ENCODE measurements around the gene PLEKHA6. TPM values are rescaled to one million over a fixed set of nuclear protein-coding genes. Genes with fewer than 3 reads are reported as not detected.

PLEKHA6 gene
- total and polyA plus RNA-seq, 2 experiments from 2014 or later: 2.8 to 6.2 TPM

DNA sequence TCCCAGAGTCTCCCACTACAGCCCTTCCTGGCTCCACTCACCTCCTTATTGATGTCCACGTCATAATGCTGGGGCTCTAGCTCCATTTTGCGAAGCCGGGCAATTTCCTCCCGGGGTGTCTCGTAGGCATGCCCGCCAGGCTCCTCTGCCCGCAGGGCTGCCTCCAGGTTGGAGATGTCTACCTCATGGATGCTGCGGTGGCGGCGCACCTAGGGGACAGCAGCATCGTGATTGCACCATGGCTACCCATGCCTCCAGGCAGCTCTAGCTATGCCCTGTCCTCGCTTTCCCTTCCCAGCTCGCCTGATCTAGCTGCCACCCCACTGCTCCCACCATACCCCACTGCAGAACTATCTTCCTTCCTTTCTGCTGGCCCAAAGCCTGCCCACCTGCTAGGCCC is 130.8 kb downstream of the PLEKHA6 start:
- no peak overlapping the region for H3K4me3 Mint-ChIP-seq
- H3K9me3 Mint-ChIP-seq: no peaks in the 10 kb centered on the region
- Histone ChIP-seq H4K20me1 (replicated peaks; ENCODE audit: insufficient read depth) (no peaks in the 10 kb centered on the region), H2AFZ (no peak overlapping the region), H3K4me2 (no peak overlapping the region), H3K4me3 (no peak overlapping the region), H3K36me3 (ENCODE audit: insufficient read depth) (no peaks in the 10 kb centered on the region), H3K27me3 (ENCODE audit: insufficient read depth) (no peaks in the 10 kb centered on the region), H3F3A (replicated peaks; ENCODE audit: low read depth) (no peaks in the 10 kb centered on the region), H3K9me2 (ENCODE audit: insufficient read depth) (no peaks in the 10 kb centered on the region), H3K79me2 (replicated peaks; ENCODE audit: insufficient read depth) (no peaks in the 10 kb centered on the region), H3K27ac (ENCODE audit: low read depth) (no peak overlapping the region), H3K4me1 (ENCODE audit: insufficient read depth) (no peaks in the 10 kb centered on the region)
- H3K36me3 Mint-ChIP-seq (ENCODE audit: low read depth): peaks cover 30% of the 10 kb centered on the region
- H3K27me3 Mint-ChIP-seq (ENCODE audit: insufficient read depth, low read depth, poor library complexity): peaks cover 4% of the 10 kb centered on the region
- no peak overlapping the region for H3K27ac Mint-ChIP-seq
- DNase-seq (ENCODE audit: low spot score): no peak
- TF ChIP-seq EZH2 (IDR thresholded peaks at IDR 0.05; ENCODE audit: low read depth, unreplicated experiment) (no peak), ZNF114 (CRISPR knock-in tag; IDR thresholded peaks at IDR 0.05) (no peak), NANOG (IDR thresholded peaks at IDR 0.05; ENCODE audit: borderline replicate concordance) (no peak), JUNB (IDR thresholded peaks at IDR 0.05; ENCODE audit: unreplicated experiment) (no peak), CREB1 (CRISPR knock-in tag; IDR thresholded peaks at IDR 0.05; ENCODE audit: low read depth) (no peak), ZNF331 (CRISPR knock-in tag; IDR thresholded peaks at IDR 0.05; ENCODE audit: low read depth) (no peak), STAT1 (IDR thresholded peaks at IDR 0.05; ENCODE audit: unreplicated experiment) (no peak), EZH2phosphoT487 (IDR thresholded peaks at IDR 0.05; ENCODE audit: unreplicated experiment) (no peak), POLR2AphosphoS5 (IDR thresholded peaks at IDR 0.05; ENCODE audit: low read depth) (no peak)
- TF ChIP-seq, protein P1, sequence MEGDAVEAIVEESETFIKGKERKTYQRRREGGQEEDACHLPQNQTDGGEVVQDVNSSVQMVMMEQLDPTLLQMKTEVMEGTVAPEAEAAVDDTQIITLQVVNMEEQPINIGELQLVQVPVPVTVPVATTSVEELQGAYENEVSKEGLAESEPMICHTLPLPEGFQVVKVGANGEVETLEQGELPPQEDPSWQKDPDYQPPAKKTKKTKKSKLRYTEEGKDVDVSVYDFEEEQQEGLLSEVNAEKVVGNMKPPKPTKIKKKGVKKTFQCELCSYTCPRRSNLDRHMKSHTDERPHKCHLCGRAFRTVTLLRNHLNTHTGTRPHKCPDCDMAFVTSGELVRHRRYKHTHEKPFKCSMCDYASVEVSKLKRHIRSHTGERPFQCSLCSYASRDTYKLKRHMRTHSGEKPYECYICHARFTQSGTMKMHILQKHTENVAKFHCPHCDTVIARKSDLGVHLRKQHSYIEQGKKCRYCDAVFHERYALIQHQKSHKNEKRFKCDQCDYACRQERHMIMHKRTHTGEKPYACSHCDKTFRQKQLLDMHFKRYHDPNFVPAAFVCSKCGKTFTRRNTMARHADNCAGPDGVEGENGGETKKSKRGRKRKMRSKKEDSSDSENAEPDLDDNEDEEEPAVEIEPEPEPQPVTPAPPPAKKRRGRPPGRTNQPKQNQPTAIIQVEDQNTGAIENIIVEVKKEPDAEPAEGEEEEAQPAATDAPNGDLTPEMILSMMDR (conservative IDR thresholded peaks at IDR 0.05; ENCODE audit: low read depth in 2 of 2): no peak
- TF ChIP-seq, protein P2, sequence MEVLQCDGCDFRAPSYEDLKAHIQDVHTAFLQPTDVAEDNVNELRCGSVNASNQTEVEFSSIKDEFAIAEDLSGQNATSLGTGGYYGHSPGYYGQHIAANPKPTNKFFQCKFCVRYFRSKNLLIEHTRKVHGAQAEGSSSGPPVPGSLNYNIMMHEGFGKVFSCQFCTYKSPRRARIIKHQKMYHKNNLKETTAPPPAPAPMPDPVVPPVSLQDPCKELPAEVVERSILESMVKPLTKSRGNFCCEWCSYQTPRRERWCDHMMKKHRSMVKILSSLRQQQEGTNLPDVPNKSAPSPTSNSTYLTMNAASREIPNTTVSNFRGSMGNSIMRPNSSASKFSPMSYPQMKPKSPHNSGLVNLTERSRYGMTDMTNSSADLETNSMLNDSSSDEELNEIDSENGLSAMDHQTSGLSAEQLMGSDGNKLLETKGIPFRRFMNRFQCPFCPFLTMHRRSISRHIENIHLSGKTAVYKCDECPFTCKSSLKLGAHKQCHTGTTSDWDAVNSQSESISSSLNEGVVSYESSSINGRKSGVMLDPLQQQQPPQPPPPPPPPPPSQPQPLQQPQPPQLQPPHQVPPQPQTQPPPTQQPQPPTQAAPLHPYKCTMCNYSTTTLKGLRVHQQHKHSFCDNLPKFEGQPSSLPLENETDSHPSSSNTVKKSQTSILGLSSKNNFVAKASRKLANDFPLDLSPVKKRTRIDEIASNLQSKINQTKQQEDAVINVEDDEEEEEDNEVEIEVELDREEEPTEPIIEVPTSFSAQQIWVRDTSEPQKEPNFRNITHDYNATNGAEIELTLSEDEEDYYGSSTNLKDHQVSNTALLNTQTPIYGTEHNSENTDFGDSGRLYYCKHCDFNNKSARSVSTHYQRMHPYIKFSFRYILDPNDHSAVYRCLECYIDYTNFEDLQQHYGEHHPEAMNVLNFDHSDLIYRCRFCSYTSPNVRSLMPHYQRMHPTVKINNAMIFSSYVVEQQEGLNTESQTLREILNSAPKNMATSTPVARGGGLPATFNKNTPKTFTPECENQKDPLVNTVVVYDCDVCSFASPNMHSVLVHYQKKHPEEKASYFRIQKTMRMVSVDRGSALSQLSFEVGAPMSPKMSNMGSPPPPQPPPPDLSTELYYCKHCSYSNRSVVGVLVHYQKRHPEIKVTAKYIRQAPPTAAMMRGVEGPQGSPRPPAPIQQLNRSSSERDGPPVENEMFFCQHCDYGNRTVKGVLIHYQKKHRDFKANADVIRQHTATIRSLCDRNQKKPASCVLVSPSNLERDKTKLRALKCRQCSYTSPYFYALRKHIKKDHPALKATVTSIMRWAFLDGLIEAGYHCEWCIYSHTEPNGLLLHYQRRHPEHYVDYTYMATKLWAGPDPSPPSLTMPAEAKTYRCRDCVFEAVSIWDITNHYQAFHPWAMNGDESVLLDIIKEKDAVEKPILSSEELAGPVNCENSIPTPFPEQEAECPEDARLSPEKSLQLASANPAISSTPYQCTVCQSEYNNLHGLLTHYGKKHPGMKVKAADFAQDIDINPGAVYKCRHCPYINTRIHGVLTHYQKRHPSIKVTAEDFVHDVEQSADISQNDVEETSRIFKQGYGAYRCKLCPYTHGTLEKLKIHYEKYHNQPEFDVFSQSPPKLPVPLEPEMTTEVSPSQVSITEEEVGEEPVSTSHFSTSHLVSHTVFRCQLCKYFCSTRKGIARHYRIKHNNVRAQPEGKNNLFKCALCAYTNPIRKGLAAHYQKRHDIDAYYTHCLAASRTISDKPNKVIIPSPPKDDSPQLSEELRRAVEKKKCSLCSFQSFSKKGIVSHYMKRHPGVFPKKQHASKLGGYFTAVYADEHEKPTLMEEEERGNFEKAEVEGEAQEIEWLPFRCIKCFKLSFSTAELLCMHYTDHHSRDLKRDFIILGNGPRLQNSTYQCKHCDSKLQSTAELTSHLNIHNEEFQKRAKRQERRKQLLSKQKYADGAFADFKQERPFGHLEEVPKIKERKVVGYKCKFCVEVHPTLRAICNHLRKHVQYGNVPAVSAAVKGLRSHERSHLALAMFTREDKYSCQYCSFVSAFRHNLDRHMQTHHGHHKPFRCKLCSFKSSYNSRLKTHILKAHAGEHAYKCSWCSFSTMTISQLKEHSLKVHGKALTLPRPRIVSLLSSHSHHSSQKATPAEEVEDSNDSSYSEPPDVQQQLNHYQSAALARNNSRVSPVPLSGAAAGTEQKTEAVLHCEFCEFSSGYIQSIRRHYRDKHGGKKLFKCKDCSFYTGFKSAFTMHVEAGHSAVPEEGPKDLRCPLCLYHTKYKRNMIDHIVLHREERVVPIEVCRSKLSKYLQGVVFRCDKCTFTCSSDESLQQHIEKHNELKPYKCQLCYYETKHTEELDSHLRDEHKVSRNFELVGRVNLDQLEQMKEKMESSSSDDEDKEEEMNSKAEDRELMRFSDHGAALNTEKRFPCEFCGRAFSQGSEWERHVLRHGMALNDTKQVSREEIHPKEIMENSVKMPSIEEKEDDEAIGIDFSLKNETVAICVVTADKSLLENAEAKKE (CRISPR knock-in tag; IDR thresholded peaks at IDR 0.05): no peak
- TF ChIP-seq, protein P3, sequence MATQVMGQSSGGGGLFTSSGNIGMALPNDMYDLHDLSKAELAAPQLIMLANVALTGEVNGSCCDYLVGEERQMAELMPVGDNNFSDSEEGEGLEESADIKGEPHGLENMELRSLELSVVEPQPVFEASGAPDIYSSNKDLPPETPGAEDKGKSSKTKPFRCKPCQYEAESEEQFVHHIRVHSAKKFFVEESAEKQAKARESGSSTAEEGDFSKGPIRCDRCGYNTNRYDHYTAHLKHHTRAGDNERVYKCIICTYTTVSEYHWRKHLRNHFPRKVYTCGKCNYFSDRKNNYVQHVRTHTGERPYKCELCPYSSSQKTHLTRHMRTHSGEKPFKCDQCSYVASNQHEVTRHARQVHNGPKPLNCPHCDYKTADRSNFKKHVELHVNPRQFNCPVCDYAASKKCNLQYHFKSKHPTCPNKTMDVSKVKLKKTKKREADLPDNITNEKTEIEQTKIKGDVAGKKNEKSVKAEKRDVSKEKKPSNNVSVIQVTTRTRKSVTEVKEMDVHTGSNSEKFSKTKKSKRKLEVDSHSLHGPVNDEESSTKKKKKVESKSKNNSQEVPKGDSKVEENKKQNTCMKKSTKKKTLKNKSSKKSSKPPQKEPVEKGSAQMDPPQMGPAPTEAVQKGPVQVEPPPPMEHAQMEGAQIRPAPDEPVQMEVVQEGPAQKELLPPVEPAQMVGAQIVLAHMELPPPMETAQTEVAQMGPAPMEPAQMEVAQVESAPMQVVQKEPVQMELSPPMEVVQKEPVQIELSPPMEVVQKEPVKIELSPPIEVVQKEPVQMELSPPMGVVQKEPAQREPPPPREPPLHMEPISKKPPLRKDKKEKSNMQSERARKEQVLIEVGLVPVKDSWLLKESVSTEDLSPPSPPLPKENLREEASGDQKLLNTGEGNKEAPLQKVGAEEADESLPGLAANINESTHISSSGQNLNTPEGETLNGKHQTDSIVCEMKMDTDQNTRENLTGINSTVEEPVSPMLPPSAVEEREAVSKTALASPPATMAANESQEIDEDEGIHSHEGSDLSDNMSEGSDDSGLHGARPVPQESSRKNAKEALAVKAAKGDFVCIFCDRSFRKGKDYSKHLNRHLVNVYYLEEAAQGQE (IDR thresholded peaks at IDR 0.05; ENCODE audit: unreplicated experiment): no peak
- TF ChIP-seq, protein P4, sequence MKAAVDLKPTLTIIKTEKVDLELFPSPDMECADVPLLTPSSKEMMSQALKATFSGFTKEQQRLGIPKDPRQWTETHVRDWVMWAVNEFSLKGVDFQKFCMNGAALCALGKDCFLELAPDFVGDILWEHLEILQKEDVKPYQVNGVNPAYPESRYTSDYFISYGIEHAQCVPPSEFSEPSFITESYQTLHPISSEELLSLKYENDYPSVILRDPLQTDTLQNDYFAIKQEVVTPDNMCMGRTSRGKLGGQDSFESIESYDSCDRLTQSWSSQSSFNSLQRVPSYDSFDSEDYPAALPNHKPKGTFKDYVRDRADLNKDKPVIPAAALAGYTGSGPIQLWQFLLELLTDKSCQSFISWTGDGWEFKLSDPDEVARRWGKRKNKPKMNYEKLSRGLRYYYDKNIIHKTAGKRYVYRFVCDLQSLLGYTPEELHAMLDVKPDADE (IDR thresholded peaks at IDR 0.05): no peak
- H3K4me1 Mint-ChIP-seq: peaks cover 12% of the 10 kb centered on the region
- ATAC-seq: no peak

Data from GM23338 (cell line).